ENCODE results near the gene SLF1.

DNA sequence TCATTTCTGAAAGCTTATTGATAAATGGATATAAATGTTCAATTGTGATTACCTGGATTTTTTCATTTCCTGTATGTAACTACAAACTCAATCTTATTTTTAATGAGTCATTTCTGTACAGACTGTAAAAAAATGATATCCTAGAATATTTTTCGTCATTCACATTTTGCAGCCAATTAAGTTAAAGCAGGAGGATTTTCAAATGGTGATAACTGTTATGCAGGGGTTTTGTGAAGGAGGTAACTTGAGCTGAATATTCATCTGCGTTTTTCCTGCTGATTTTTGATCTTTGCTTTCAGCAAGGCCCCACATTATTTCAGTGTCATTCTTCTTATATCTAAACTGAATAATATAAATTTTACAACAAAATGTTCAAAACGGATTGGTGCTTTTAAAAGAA lies 74.1 kb downstream of the SLF1 start:
- TF ChIP-seq, protein P1, sequence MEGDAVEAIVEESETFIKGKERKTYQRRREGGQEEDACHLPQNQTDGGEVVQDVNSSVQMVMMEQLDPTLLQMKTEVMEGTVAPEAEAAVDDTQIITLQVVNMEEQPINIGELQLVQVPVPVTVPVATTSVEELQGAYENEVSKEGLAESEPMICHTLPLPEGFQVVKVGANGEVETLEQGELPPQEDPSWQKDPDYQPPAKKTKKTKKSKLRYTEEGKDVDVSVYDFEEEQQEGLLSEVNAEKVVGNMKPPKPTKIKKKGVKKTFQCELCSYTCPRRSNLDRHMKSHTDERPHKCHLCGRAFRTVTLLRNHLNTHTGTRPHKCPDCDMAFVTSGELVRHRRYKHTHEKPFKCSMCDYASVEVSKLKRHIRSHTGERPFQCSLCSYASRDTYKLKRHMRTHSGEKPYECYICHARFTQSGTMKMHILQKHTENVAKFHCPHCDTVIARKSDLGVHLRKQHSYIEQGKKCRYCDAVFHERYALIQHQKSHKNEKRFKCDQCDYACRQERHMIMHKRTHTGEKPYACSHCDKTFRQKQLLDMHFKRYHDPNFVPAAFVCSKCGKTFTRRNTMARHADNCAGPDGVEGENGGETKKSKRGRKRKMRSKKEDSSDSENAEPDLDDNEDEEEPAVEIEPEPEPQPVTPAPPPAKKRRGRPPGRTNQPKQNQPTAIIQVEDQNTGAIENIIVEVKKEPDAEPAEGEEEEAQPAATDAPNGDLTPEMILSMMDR (conservative IDR thresholded peaks at IDR 0.05 in 1 of 2, IDR thresholded peaks at IDR 0.05 in 1 of 2; ENCODE audit: extremely low read depth in 1 of 2, insufficient read depth in 1 of 2, low read depth in 1 of 2, low read length in 2 of 2), result no peak
- TF ChIP-seq EZH2 (IDR thresholded peaks at IDR 0.05; ENCODE audit: borderline replicate concordance, low read length), result no peak

Data from mammary epithelial cell (primary cell).